GM19099 (cell line): Measurements from ENCODE around the gene PIGH.

Source experiments
- POLR2A ChIP-seq: IDR thresholded peaks from 3 replicates; pipeline ENCODE4 v1.6.1; 2011; ENCODE audit warnings: low read depth; ENCODE audit not compliant: insufficient read length; ENCODE audit errors: extremely low read depth

The PIGH gene

GRCh38 chr14:67619446-67620216 lies 19.6 kb upstream of the PIGH start, which contains the start of gene ARG2:
ARG2 (plus strand) TSS chr14:67619920; CDS start chr14:67619978, 58 bp downstream.
- peak; percentile 27 for TF ChIP-seq POLR2A

- no peak for TF ChIP-seq POLR2A
Observed at GRCh38 chr14:67618617-67619063, 18.6 kb upstream of the PIGH start.

DNA sequence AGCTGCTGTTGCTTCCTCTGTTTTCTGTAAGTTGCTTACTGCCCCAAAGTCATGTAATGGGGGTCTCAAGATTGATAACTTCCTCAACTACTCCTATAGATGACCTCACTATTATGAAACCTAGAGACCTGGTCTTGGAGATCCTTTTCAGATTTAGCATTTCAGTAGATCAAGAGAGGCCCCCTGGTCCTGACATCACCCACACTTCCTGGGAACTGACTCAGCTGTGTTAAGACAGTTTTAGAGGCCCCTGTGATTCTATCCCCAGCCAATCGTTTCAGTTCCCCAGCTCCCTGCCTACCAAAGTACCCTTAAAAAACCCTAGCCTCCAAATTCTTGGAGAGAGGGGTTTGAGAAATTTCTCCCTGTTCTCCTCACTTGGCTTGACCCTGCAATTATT lies 10.4 kb upstream of the PIGH start:
- no peak for TF ChIP-seq POLR2A

- TF ChIP-seq POLR2A, result no peak
Observed at GRCh38 chr14:67609642-67610310, 9.7 kb upstream of the PIGH start.

DNA sequence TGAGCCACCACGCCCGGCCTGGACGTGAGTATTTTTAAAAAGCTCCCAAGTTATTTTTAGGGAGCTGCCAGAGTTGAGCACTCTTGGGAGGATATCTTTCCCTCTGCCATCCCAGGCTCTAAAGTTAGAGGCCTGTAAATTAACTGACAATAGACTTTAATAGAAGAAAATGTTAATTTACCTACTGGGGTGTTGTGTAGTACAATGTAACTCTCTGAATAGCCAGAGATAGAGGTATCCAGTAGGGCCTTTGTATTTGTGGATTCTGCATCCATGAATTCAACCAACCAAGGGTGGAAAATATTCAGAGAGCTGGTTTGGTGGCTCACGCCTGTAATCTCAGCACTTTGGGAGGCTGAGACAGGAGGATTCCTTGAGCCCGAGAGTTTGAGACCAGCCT lies 7.6 kb upstream of the PIGH start:
- TF ChIP-seq POLR2A, result no peak

GRCh38 chr14:67602995-67603545 lies 3.0 kb upstream of the PIGH start:
- TF ChIP-seq POLR2A, result no peak

DNA sequence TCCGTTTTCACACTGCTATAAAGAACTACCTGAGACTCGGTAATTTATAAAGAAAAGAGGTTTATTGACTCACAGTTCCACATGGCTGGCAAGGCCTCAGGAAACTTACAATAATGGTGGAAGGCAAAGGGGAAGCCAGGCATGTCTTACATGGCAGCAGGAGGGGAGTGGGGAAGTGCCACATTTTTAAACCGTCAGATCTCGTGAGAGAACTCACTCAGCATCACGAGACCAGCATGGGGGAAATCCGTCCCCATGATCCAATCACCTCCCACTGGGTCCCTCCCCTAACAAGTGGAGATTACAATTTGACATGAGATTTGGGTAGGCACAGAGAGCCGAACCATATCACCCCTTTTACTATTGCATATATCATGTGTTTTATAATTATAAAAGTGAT lies 2.0 kb upstream of the PIGH start:
- no peak for TF ChIP-seq POLR2A

DNA sequence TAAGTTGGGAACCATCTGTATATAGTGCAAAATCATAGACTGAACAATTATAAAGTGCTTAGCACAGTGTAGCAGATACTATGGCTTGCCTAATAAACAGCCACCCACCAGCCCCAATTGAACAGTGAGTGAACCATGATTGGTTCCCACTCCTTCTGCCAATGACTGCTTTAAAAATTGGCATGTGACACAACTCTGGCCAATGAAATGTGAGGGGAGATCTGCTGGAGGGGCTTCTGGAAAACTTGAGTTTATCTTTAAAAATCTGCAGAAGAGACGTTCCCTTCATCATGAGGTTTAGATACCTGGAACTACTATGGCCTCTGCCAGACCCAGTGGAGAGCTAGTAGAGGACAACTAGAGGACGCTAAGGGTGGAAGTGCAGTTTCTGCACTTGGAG lies 4.7 kb downstream of the PIGH start:
- TF ChIP-seq POLR2A, result no peak

- TF ChIP-seq POLR2A, result no peak
Observed at GRCh38 chr14:67589204-67589770, 10.8 kb downstream of the PIGH start.

DNA sequence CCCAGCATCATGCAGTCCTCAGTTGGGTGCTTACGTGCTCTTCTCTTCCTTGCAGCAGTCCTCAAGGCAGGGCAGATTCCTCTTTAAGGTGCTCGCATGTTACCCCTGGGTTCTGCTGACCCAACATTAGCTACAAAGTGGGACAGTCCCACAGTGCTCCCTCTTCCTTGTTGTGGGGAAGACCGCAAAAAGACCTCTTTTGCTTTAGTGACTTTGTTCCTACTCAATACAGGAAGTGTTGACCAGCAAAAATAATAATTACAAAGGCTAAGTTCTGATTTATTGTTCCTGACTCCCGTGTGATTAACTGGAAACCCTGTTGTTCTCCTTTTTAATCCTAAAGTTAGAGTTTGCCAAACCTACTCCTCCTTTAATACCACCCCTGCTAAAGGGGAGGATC lies 13.7 kb downstream of the PIGH start:
- TF ChIP-seq POLR2A, result no peak

DNA sequence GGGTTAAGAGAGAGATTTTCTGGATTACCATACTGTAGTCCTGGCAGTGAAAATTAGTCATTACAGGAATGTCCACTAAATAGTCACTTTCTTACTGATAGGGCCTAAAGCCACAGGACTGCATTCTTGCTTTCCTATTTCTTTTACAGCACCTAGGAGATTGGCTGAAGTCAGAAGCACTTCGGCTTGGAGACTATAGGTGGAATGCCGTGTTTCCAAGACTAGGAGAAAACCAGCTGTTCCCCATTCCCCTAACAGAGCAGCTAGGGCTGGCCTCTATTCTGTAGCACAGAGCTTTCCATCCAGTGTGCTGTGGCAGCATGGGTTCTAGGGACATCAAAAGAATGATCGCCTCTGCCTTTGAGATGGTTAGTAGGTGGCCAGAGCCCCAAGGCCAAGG lies 15.1 kb downstream of the PIGH start:
- no peak for TF ChIP-seq POLR2A

- no peak for TF ChIP-seq POLR2A
Observed at GRCh38 chr14:67583711-67584644, 16.1 kb downstream of the PIGH start.

DNA sequence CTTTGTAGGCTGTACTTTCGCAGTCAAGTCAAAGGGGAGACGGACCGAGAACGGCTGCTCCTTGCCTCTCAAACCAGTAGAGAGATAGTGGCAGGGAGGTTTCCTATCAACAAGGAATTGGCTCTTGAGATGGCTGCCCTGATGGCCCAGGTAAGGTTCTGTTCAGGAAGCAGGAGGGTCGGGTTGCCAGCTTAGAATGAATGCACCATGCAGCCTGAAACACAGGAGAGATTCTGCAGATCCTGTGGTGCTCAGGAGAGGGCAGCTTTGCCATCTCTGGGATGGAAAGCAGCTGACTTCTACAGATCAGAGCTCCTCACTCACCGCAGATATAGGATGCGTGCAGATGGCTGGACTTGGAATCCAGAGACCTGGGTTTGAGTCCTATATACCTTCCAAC lies 18.0 kb downstream of the PIGH start:
- TF ChIP-seq POLR2A, result no peak

- no peak for TF ChIP-seq POLR2A
Observed at GRCh38 chr14:67581643-67582042, 18.4 kb downstream of the PIGH start.
